A549 (cell line): ENCODE measurements around the gene P4HA2. TPM values are rescaled to one million over a fixed set of nuclear protein-coding genes. Genes with fewer than 3 reads are reported as not detected.

Experiments
- ATAC-seq, 2 experiments: fragments of 200-7000 bp in 1 of 2; fragments of >200 bp in 1 of 2; cut with Nextera tagmentation in 1 of 2; cut with Tn5 transposase in 1 of 2; 3 replicates each; pipeline versions ENCODE4 v1.8.0 to v1.9.1; 2018 to 2020; ENCODE audit warnings: mild to moderate bottlenecking in 1 of 2, moderate library complexity in 1 of 2
- CTCF ChIA-PET: fragments of 300-600 bp; sonication (Branson Sonifier 250); formaldehyde crosslinking; extraction: SDS; loops from one replicate; lab custom pipeline; 2021; ENCODE audit warnings: antibody characterized with exemption, inconsistent platforms; lab: Yijun Ruan, JAX
- POLR2A ChIA-PET: fragments of 350-600 bp; formaldehyde crosslinking; extraction: SDS; loops from one replicate; lab custom pipeline; 2021; ENCODE audit warnings: antibody characterized with exemption, inconsistent platforms; lab: Yijun Ruan, JAX
- DNase-seq, 2 experiments: peaks; one replicate each; pipeline versions ENCODE4 v3.0.0 to v3.0.0-alpha.2; 2011 to 2016; ENCODE audit warnings: low read depth in 1 of 2, low spot score in 1 of 2
- FAIRE-seq: peaks from 2 replicates; lab custom pipeline; 2011; peaks lifted over from hg19 to GRCh38; lab: Jason Lieb, UNC
- H3K27ac ChIP-seq, 2 experiments: fragments of >200 bp; sonication (Bioruptor Twin); formaldehyde crosslinking; 3 replicates each; pipeline ENCODE4 v1.5.1; 2016 to 2017
- H3K4me1 ChIP-seq: fragments of >200 bp; sonication (Bioruptor Twin); formaldehyde crosslinking; 3 replicates; pipeline ENCODE4 v1.6.1; 2016
- H3K4me2 ChIP-seq: fragments of >200 bp; sonication (Bioruptor Twin); formaldehyde crosslinking; 3 replicates; pipeline ENCODE4 v1.6.1; 2016
- H3K4me3 ChIP-seq: fragments of >200 bp; sonication (Bioruptor Twin); formaldehyde crosslinking; 3 replicates; pipeline ENCODE4 v1.5.1; 2016
- H3K9me3 ChIP-seq: fragments of >200 bp; sonication (Bioruptor Twin); formaldehyde crosslinking; 3 replicates; pipeline ENCODE4 v1.6.1; 2016
- ATOH8 ChIP-seq: fragments of 250-450 bp; sonication (Bioruptor Pico); IDR thresholded peaks from 2 replicates; pipeline ENCODE4 v1.5.0; 2020; ENCODE audit warnings: low read depth, mild to moderate bottlenecking, moderate library complexity
- CBX2 ChIP-seq: fragments of 200-600 bp; sonication (generic); IDR thresholded peaks from 2 replicates; pipeline ENCODE4 v1.6.1; 2016; ENCODE audit warnings: low read depth, mild to moderate bottlenecking, borderline replicate concordance
- CEBPB ChIP-seq, 2 experiments: fragments of >200 bp in 1 of 2; sonication (Bioruptor Twin) in 1 of 2; formaldehyde crosslinking in 1 of 2; IDR thresholded peaks; 2 replicates each; pipeline ENCODE4 v1.6.1; 2012 to 2016
- ESRRA ChIP-seq: fragments of 150-350 bp; IDR thresholded peaks from 2 replicates; pipeline ENCODE4 v1.6.1; 2014; ENCODE audit warnings: mild to moderate bottlenecking, low read length, borderline replicate concordance
- FOXS1 ChIP-seq: fragments of 250-450 bp; sonication (Bioruptor Pico); IDR thresholded peaks from 2 replicates; pipeline ENCODE4 v1.5.0; 2020; ENCODE audit warnings: mild to moderate bottlenecking, moderate library complexity
- JUNB ChIP-seq: fragments of >200 bp; sonication (Bioruptor Twin); formaldehyde crosslinking; IDR thresholded peaks from 2 replicates; pipeline ENCODE4 v1.6.1; 2016
- KDM1A ChIP-seq: fragments of 200-600 bp; sonication (generic); IDR thresholded peaks from 2 replicates; pipeline ENCODE4 v1.6.1; 2016; ENCODE audit warnings: low read depth, mild to moderate bottlenecking
- KDM5A ChIP-seq: fragments of 200-600 bp; sonication (generic); IDR thresholded peaks from 2 replicates; pipeline ENCODE4 v1.6.1; 2016; ENCODE audit warnings: antibody characterized with exemption, mild to moderate bottlenecking
- MAX ChIP-seq: IDR thresholded peaks from 2 replicates; pipeline ENCODE4 v1.6.1; 2012
- NR3C1 ChIP-seq: fragments of >200 bp; sonication (Bioruptor Twin); formaldehyde crosslinking; IDR thresholded peaks from 3 replicates; pipeline ENCODE4 v1.6.1; 2017
- POLR2A ChIP-seq: IDR thresholded peaks from 2 replicates; pipeline ENCODE4 v1.6.1; 2012; ENCODE audit warnings: mild to moderate bottlenecking, low read length
- RFX5 ChIP-seq: fragments of 450-650 bp; IDR thresholded peaks from 2 replicates; pipeline ENCODE4 v1.7.1; 2014; ENCODE audit warnings: antibody characterized with exemption, mild to moderate bottlenecking, moderate library complexity
- SMC3 ChIP-seq: fragments of >200 bp; sonication (Bioruptor Twin); formaldehyde crosslinking; IDR thresholded peaks from 3 replicates; pipeline ENCODE4 v1.6.1; 2018; ENCODE audit warnings: inconsistent platforms
- ZSCAN20 ChIP-seq: fragments of 250-450 bp; sonication (Bioruptor Pico); IDR thresholded peaks from 2 replicates; pipeline ENCODE4 v1.8.0; 2022; ENCODE audit warnings: mild to moderate bottlenecking, moderate library complexity
- WGBS: methylation state at CpG from one replicate; pipeline ENCODE4 v1.1.6; 2017; ENCODE audit errors: missing lambda C conversion rate; 5-methylcytosine and 5-hydroxymethylcytosine counted together
- polyA plus RNA-seq, 4 experiments: library from polyadenylated mRNA; depleted of rRNA in 3 of 4; stranded (reverse); fragments of >200 nt; fragmentation: RNase III in 1 of 4; extraction: RNeasy Plus Mini Kit Qiagen cat#74134 plus additional on column Dnase treatment in 1 of 4; gene quantifications; 2 replicates in 3 of 4; 3 replicates in 1 of 4; pipeline ENCODE4 v1.2.3, GENCODE V29; 2011 to 2017
- TF ChIP-seq, protein P1 (sequence below): fragments of 200-600 bp; sonication (generic); IDR thresholded peaks from 2 replicates; pipeline ENCODE4 v1.6.1; 2016; ENCODE audit warnings: antibody characterized with exemption, mild to moderate bottlenecking, moderate library complexity

Gene P4HA2
- polyA plus RNA-seq, 2 of the 4 experiments (the other 2 are of a cell fraction) = 36.4 to 45.0 TPM

DNA sequence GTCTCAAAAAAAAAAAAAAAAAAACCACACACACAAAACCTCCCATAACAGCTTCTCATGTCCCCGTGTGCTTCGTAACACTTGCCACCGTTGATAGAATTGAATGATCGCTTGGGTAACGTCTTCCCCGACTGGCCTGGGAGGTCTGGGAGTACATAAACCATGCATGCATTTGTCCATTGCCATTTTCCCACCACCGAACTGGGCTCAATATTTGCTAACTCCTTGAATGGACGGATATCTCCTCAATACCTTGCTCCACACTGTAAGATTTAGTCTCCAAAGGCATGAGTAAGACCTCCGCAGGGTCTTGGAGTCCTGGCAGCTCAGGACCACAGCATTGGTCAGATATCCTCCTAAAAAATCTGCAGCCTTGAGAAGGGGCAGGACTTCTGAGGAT, 3.2 kb upstream of the P4HA2 start:
- WGBS = 89% methylated on average over 9 of the region's 9 CpGs
- CTCF ChIA-PET = no interaction called here
- Histone ChIP-seq H3K27ac (no peak overlapping the region), H3K4me1 (peaks cover 12% of the 10 kb centered on the region; the same call in 2 of the 3 replicates), H3K4me2 (no peak overlapping the region), H3K9me3 (no peaks in the 10 kb centered on the region), H3K4me3 (no peak overlapping the region)
- POLR2A ChIA-PET = no interaction called here
- FAIRE-seq (no peak), DNase-seq (no peak), ATAC-seq (no peak)
- no peak for TF ChIP-seq CEBPB (IDR thresholded peaks at IDR 0.05)

GRCh38 chr5:132229236-132229635, 1.6 kb upstream of the P4HA2 start:
- H3K4me3 ChIP-seq = no peak overlapping the region
- FAIRE-seq (no peak), DNase-seq (no peak), ATAC-seq (no peak)
- peaks cover 21% of the 10 kb centered on the region; the same call in 2 of the 3 replicates for H3K4me1 ChIP-seq
- H3K4me2 ChIP-seq = no peak overlapping the region
- H3K9me3 ChIP-seq = no peaks in the 10 kb centered on the region
- ChIA-PET CTCF (interaction anchor here (0.8 to 2.6 kb wide), 3 partner anchors 10 to 49 kb away, joined by 4 to 13 read pairs (median 7); no protein-coding TSS in a partner anchor), POLR2A (no interaction called here)
- TF ChIP-seq POLR2A (no peak), ZSCAN20 (no peak), ATOH8 (CRISPR knock-in tag) (no peak), ESRRA (no peak), JUNB (no peak), KDM1A (no peak), RFX5 (no peak), CBX2 (no peak), FOXS1 (CRISPR knock-in tag) (no peak), KDM5A (no peak), MAX (no peak), SMC3 (no peak), NR3C1 (no peak)
- TF ChIP-seq, protein P1, sequence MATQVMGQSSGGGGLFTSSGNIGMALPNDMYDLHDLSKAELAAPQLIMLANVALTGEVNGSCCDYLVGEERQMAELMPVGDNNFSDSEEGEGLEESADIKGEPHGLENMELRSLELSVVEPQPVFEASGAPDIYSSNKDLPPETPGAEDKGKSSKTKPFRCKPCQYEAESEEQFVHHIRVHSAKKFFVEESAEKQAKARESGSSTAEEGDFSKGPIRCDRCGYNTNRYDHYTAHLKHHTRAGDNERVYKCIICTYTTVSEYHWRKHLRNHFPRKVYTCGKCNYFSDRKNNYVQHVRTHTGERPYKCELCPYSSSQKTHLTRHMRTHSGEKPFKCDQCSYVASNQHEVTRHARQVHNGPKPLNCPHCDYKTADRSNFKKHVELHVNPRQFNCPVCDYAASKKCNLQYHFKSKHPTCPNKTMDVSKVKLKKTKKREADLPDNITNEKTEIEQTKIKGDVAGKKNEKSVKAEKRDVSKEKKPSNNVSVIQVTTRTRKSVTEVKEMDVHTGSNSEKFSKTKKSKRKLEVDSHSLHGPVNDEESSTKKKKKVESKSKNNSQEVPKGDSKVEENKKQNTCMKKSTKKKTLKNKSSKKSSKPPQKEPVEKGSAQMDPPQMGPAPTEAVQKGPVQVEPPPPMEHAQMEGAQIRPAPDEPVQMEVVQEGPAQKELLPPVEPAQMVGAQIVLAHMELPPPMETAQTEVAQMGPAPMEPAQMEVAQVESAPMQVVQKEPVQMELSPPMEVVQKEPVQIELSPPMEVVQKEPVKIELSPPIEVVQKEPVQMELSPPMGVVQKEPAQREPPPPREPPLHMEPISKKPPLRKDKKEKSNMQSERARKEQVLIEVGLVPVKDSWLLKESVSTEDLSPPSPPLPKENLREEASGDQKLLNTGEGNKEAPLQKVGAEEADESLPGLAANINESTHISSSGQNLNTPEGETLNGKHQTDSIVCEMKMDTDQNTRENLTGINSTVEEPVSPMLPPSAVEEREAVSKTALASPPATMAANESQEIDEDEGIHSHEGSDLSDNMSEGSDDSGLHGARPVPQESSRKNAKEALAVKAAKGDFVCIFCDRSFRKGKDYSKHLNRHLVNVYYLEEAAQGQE = no peak
- no peak overlapping the region for H3K27ac ChIP-seq
- WGBS = over 99% methylated on average over 5 of the region's 5 CpGs

- CTCF ChIA-PET = interaction anchor here (0.8 to 7.0 kb wide), 8 partner anchors 9 to 167 kb away, joined by 3 to 39 read pairs (median 6); no protein-coding TSS in a partner anchor
- 0 out of 2 replicates have a peak, but pooled peaks have one; percentile 7 for TF ChIP-seq POLR2A
- TF ChIP-seq ATOH8 (CRISPR knock-in tag) = no peak
- TF ChIP-seq, all 56 proteins: peak for 1
- peak; percentile 4 to 10; a peak in 4 of 6 replicates for ATAC-seq
- POLR2A ChIA-PET = interaction anchor here (0.8 to 2.6 kb wide), 6 partner anchors 10 to 66 kb away, joined by 3 to 14 read pairs (median 4); partner anchors contain the start of gene SLC22A4
- peak in 1 of 2 experiments; percentile 44 for DNase-seq
- Histone ChIP-seq H3K9me3 (no peaks in the 10 kb centered on the region), H3K4me2 (peak overlapping the region; percentile 93), H3K4me3 (peak overlapping the region; percentile 77), H3K27ac (peak overlapping the region; percentile 92 to 98), H3K4me1 (peaks cover 21% of the 10 kb centered on the region; the same call in 2 of the 3 replicates)
- WGBS = 68% methylated on average over 24 of the region's 27 CpGs
- no peak for FAIRE-seq
Measured at GRCh38 chr5:132228241-132229035, 785 bp upstream of the P4HA2 start.
